Glutamatergic neuron (in vitro differentiated cells): Measurements from ENCODE around the gene SLC44A4. TPM values are rescaled to one million over a fixed set of nuclear protein-coding genes. Genes with fewer than 3 reads are reported as not detected.
"Not testable (repeated sequence)": the region's sequence is repeated elsewhere in the genome, so short reads cannot be mapped to it uniquely, and the experiment has no call there.

Source experiments
- DNase-seq: peaks from one replicate; pipeline ENCODE4 v3.0.0; 2022
- H3K27ac Mint-ChIP-seq: one replicate; pipeline ENCODE4 v1.8.0; 2020; ENCODE audit warnings: mild to moderate bottlenecking, mixed read lengths, inconsistent platforms; ENCODE audit not compliant: unreplicated experiment
- H3K27me3 Mint-ChIP-seq: one replicate; pipeline ENCODE4 v1.8.0; 2020; ENCODE audit warnings: mild to moderate bottlenecking, moderate library complexity, mixed read lengths, inconsistent platforms; ENCODE audit not compliant: unreplicated experiment
- H3K36me3 Mint-ChIP-seq: one replicate; pipeline ENCODE4 v1.8.0; 2020; ENCODE audit warnings: mild to moderate bottlenecking, mixed read lengths, inconsistent platforms; ENCODE audit not compliant: unreplicated experiment
- H3K4me1 Mint-ChIP-seq: one replicate; pipeline ENCODE4 v1.8.0; 2020; ENCODE audit warnings: mild to moderate bottlenecking, low read depth, mixed read lengths, inconsistent platforms; ENCODE audit not compliant: unreplicated experiment
- H3K4me3 Mint-ChIP-seq: one replicate; pipeline ENCODE4 v1.8.0; 2020; ENCODE audit warnings: mild to moderate bottlenecking, mixed read lengths, inconsistent platforms; ENCODE audit not compliant: unreplicated experiment
- H3K9me3 Mint-ChIP-seq: one replicate; pipeline ENCODE4 v1.8.0; 2020; ENCODE audit warnings: mild to moderate bottlenecking, moderate library complexity, mixed read lengths, inconsistent platforms; ENCODE audit not compliant: unreplicated experiment
- CTCF ChIP-seq: fragments of 200-600 bp; sonication (generic); IDR thresholded peaks from one replicate; pipeline ENCODE4 v1.5.0; 2021; ENCODE audit not compliant: partially characterized antibody, unreplicated experiment
- total RNA-seq: library from RNA; stranded (reverse); fragmentation: NEBNext Ultra II Directional; extraction: Animal tissue kit (Norgen Biotek cat#: 25700); gene quantifications from one replicate; pipeline ENCODE4 v1.2.1, GENCODE V29; 2021; ENCODE audit not compliant: unreplicated experiment

Gene SLC44A4
- total RNA-seq, 1 donor from 2014 or later: not detected

- Mint-ChIP-seq H3K36me3 (no peaks in the 10 kb centered on the region), H3K27ac (no peak overlapping the region), H3K9me3 (no peaks in the 10 kb centered on the region), H3K4me3 (no peak overlapping the region), H3K27me3 (peaks cover 3% of the 10 kb centered on the region), H3K4me1 (no peaks in the 10 kb centered on the region)
- DNase-seq: no peak
- TF ChIP-seq CTCF: no peak
Measured at GRCh38 chr6:31870385-31870921, 8.3 kb downstream of the SLC44A4 start.

- H3K36me3 Mint-ChIP-seq: no peaks in the 10 kb centered on the region
Measured at GRCh38 chr6:31869343-31869742, 9.5 kb downstream of the SLC44A4 start.

GRCh38 chr6:31868658-31868971 is 10.2 kb downstream of the SLC44A4 start:
- not testable (repeated sequence) for DNase-seq, H3K4me3 Mint-ChIP-seq, H3K4me1 Mint-ChIP-seq, H3K36me3 Mint-ChIP-seq, H3K27me3 Mint-ChIP-seq, H3K27ac Mint-ChIP-seq, H3K9me3 Mint-ChIP-seq

More at GRCh38 chr6:31869343-31869742, 9.5 kb downstream of the SLC44A4 start:
- no peaks in the 10 kb centered on the region for H3K9me3 Mint-ChIP-seq
- TF ChIP-seq CTCF: no peak
- no peak for DNase-seq
- no peak overlapping the region for H3K27ac Mint-ChIP-seq
- H3K27me3 Mint-ChIP-seq: peaks cover 3% of the 10 kb centered on the region
- peaks cover 2% of the 10 kb centered on the region for H3K4me1 Mint-ChIP-seq
- H3K4me3 Mint-ChIP-seq: no peak overlapping the region

- peak overlapping the region; percentile 59 for H3K4me3 Mint-ChIP-seq
- peaks cover 2% of the 10 kb centered on the region for H3K9me3 Mint-ChIP-seq
- H3K27me3 Mint-ChIP-seq: peaks cover 7% of the 10 kb centered on the region
- no peak for TF ChIP-seq CTCF
- no peaks in the 10 kb centered on the region for H3K36me3 Mint-ChIP-seq
- DNase-seq: no peak
- H3K27ac Mint-ChIP-seq: peak overlapping the region; percentile 29
- peaks cover 2% of the 10 kb centered on the region for H3K4me1 Mint-ChIP-seq
Measured at GRCh38 chr6:31865205-31866118, 13.3 kb downstream of the SLC44A4 start.

GRCh38 chr6:31864818-31865204 is 14.0 kb downstream of the SLC44A4 start:
- no peak for TF ChIP-seq CTCF
- H3K4me3 Mint-ChIP-seq: peak overlapping the region; percentile 59
- H3K9me3 Mint-ChIP-seq: peaks cover 2% of the 10 kb centered on the region
- peaks cover 2% of the 10 kb centered on the region for H3K4me1 Mint-ChIP-seq
- peak overlapping the region; percentile 29 for H3K27ac Mint-ChIP-seq
- H3K27me3 Mint-ChIP-seq: peaks cover 7% of the 10 kb centered on the region
- no peak for DNase-seq
- no peaks in the 10 kb centered on the region for H3K36me3 Mint-ChIP-seq

- Mint-ChIP-seq H3K27ac (peak overlapping the region; percentile 96), H3K4me3 (peak overlapping the region; percentile 97)
- H3K36me3 Mint-ChIP-seq, H3K4me1 Mint-ChIP-seq, DNase-seq, H3K27me3 Mint-ChIP-seq, H3K9me3 Mint-ChIP-seq: not testable (repeated sequence)
Measured at GRCh38 chr6:31864123-31864562, 14.7 kb downstream of the SLC44A4 start.
